ENCODE measurements around the gene AFP. TPM values are rescaled to one million over a fixed set of nuclear protein-coding genes. Genes with fewer than 3 reads are reported as not detected.

Gene AFP
- total and polyA plus RNA-seq, 10 of the 15 experiments (the other 5 are each of a cell fraction or from before 2014, with no cell fraction given) = 0.72 TPM; not detected in 9

GRCh38 chr4:73401412-73401811 is 34.6 kb upstream of the AFP start:
- Histone ChIP-seq H3K9ac (ENCODE audit: control insufficient read depth, insufficient read depth, low read length) (no peak overlapping the region), H3K9me3 (replicated peaks; ENCODE audit: control insufficient read depth, insufficient read depth, low read length) (no peaks in the 10 kb centered on the region), H3K27me3 (replicated peaks in 1 of 2; ENCODE audit: control insufficient read depth in 2 of 2, insufficient read depth in 2 of 2, low read length in 1 of 2) (no peaks in the 10 kb centered on the region), H3K36me3 (ENCODE audit: control insufficient read depth in 2 of 2, insufficient read depth in 2 of 2, low read length in 1 of 2) (no peaks in the 10 kb centered on the region), H3K4me3 (no peak overlapping the region), H2AFZ (ENCODE audit: control insufficient read depth, low read depth, low read length) (no peak overlapping the region), H4K20me1 (ENCODE audit: control insufficient read depth, insufficient read depth) (no peaks in the 10 kb centered on the region), H3K4me2 (ENCODE audit: control insufficient read depth, insufficient read depth) (no peak overlapping the region), H3K27ac (ENCODE audit: control insufficient read depth, insufficient read depth) (no peak overlapping the region), H3K79me2 (ENCODE audit: control insufficient read depth, insufficient read depth, low read length) (no peaks in the 10 kb centered on the region), H3K4me1 (ENCODE audit: control insufficient read depth, insufficient read depth, low read length) (no peaks in the 10 kb centered on the region)
- ChIA-PET CTCF (no interaction called here), POLR2A (interaction anchor here (0.6 kb wide), 1 partner anchor 963 kb away, joined by 3 read pairs; no protein-coding TSS in a partner anchor), SMC1A (ENCODE audit: uncharacterized antibody, unreplicated experiment) (no interaction called here), RAD21 (ENCODE audit: unreplicated experiment) (no interaction called here)
- ATAC-seq (no peak), DNase-seq (ENCODE audit: low read depth, low spot score) (no peak), FAIRE-seq (no peak)
- BruUV-seq (replicated peaks) = no TSS peak
- intact Hi-C loops (cut with micrococcal nuclease; ENCODE audit: unreplicated experiment) (no loop called here), in situ Hi-C loops (cut with MboI) (no loop called here)
- 3% methylated on average over 2 of the region's 2 CpGs for WGBS (ENCODE audit: insufficient coverage, insufficient replicate concordance, low lambda C conversion rate, missing lambda C conversion rate)
- no peak for TF ChIP-seq JUND (IDR thresholded peaks at IDR 0.05; ENCODE audit: low read depth, low read length)
- TF ChIP-seq ZNF687 (IDR thresholded peaks at IDR 0.05) = no peak
- TF ChIP-seq ZSCAN29 (IDR thresholded peaks at IDR 0.05) = no peak
- no peak for TF ChIP-seq RBBP5 (conservative IDR thresholded peaks at IDR 0.05)
- TF ChIP-seq ZBTB4 (CRISPR knock-in tag; IDR thresholded peaks at IDR 0.05) = no peak
- TF ChIP-seq, protein P1, sequence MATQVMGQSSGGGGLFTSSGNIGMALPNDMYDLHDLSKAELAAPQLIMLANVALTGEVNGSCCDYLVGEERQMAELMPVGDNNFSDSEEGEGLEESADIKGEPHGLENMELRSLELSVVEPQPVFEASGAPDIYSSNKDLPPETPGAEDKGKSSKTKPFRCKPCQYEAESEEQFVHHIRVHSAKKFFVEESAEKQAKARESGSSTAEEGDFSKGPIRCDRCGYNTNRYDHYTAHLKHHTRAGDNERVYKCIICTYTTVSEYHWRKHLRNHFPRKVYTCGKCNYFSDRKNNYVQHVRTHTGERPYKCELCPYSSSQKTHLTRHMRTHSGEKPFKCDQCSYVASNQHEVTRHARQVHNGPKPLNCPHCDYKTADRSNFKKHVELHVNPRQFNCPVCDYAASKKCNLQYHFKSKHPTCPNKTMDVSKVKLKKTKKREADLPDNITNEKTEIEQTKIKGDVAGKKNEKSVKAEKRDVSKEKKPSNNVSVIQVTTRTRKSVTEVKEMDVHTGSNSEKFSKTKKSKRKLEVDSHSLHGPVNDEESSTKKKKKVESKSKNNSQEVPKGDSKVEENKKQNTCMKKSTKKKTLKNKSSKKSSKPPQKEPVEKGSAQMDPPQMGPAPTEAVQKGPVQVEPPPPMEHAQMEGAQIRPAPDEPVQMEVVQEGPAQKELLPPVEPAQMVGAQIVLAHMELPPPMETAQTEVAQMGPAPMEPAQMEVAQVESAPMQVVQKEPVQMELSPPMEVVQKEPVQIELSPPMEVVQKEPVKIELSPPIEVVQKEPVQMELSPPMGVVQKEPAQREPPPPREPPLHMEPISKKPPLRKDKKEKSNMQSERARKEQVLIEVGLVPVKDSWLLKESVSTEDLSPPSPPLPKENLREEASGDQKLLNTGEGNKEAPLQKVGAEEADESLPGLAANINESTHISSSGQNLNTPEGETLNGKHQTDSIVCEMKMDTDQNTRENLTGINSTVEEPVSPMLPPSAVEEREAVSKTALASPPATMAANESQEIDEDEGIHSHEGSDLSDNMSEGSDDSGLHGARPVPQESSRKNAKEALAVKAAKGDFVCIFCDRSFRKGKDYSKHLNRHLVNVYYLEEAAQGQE (IDR thresholded peaks at IDR 0.05; ENCODE audit: low read depth, low read length) = no peak
- no peak for TF ChIP-seq CHD4 (IDR thresholded peaks at IDR 0.05)
- TF ChIP-seq RUNX3 (IDR thresholded peaks at IDR 0.05; ENCODE audit: low read length) = no peak
- no peak for TF ChIP-seq FOS (IDR thresholded peaks at IDR 0.05; ENCODE audit: borderline replicate concordance, extremely low read depth, insufficient read length)
- TF ChIP-seq IKZF1 (conservative IDR thresholded peaks at IDR 0.05) = no peak
